ENCODE results near the gene PLCD3.

DNA sequence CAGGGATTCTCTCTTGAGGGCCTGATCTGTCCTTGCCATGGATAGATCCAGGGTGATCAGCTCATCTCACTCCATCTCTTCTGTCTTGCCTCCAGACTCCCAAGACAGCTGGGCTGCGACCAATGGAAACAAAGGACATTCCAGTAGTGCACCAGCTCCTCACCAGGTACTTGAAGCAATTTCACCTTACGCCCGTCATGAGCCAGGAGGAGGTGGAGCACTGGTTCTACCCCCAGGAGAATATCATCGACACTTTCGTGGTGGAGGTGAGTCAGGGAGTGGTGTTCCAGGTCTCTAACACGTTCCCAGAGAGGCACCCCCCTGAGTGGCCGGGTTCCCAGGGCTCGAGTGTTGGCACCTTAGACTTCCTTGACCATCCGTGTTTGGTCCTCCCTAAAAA, 29.5 kb downstream of the PLCD3 start:
- TF ChIP-seq CTCF (conservative IDR thresholded peaks at IDR 0.05; ENCODE audit: low read length) = no peak
- TF ChIP-seq EZH2phosphoT487 (IDR thresholded peaks at IDR 0.05; ENCODE audit: borderline replicate concordance, low read depth, low read length) = no peak
